Left lung (tissue), 10 donors: ENCODE measurements around the gene APPL1. TPM values are rescaled to one million over a fixed set of nuclear protein-coding genes. Genes with fewer than 3 reads are reported as not detected.
"Not testable (repeated sequence)": the region's sequence is repeated elsewhere in the genome, so short reads cannot be mapped to it uniquely, and the experiment has no call there.

Experiments
- ATAC-seq: fragments of 200-7000 bp; cut with Tn5 transposase; one replicate; pipeline ENCODE4 v1.9.1; 2020; ENCODE audit warnings: moderate library complexity
- DNase-seq, 4 donors: peaks; one replicate each; pipeline ENCODE4 v3.0.0-alpha.2; 2013 to 2020
- H3K27ac ChIP-seq, 2 donors: fragments of 200-600 bp; sonication (generic) in 1 of 2; one replicate each; pipeline versions ENCODE4 v1.5.0 to v1.8.0; 2020 to 2021
- H3K27me3 ChIP-seq, 2 donors: fragments of 200-600 bp; sonication (generic) in 1 of 2; one replicate each; pipeline versions ENCODE4 v1.5.0 to v1.8.0; 2020 to 2021
- H3K36me3 ChIP-seq, 2 donors: fragments of 200-600 bp; sonication (generic) in 1 of 2; one replicate each; pipeline versions ENCODE4 v1.5.0 to v1.8.0; 2020 to 2021
- H3K4me1 ChIP-seq, 2 donors: fragments of 200-600 bp; one replicate each; pipeline ENCODE4 v1.8.0; 2021
- H3K4me3 ChIP-seq, 2 donors: fragments of 200-600 bp; sonication (generic) in 1 of 2; one replicate each; pipeline versions ENCODE4 v1.5.0 to v1.8.0; 2020 to 2021; ENCODE audit warnings: mild to moderate bottlenecking in 1 of 2
- H3K9me3 ChIP-seq, 2 donors: fragments of 200-600 bp; sonication (generic) in 1 of 2; one replicate each; pipeline versions ENCODE4 v1.5.0 to v1.8.0; 2020 to 2021
- CTCF ChIP-seq, 2 donors: fragments of 200-600 bp; sonication (generic) in 1 of 2; IDR thresholded peaks; one replicate each; pipeline versions ENCODE4 v1.5.0 to v1.8.0; 2021; ENCODE audit warnings: antibody characterized with exemption in 2 of 2
- intact Hi-C, 2 donors: fragments of 100-400 bp; cut with DNase I; formaldehyde crosslinking; loops; one replicate each; pipeline versions ENCODE4 v1.11.2 to v1.14.2; 2022
- polyA plus RNA-seq, 6 donors: library from polyadenylated mRNA; unstranded; fragments of 120-200 nt; gene quantifications; one replicate each; pipeline ENCODE4 v1.2.1, GENCODE V29; 2013; ENCODE audit not compliant: insufficient read length in 6 of 6
- total RNA-seq, 2 donors: library from RNA; stranded (reverse); fragmentation: NEBNext Ultra II Directional; extraction: Animal tissue kit (Norgen Biotek cat#: 25700); gene quantifications; one replicate each; pipeline ENCODE4 v1.2.1, GENCODE V29; 2021
- donor health status: DM: no; HTN: yes; CAD: no.
- donor health status: DM: no; HTN: no; CAD: no.

The APPL1 gene
- total and polyA plus RNA-seq, 8 donors = 35.8 to 51.0 (median 43.6) TPM

GRCh38 chr3:57288403-57288802 is 60.9 kb downstream of the APPL1 start:
- TF ChIP-seq CTCF (IDR thresholded peaks at IDR 0.05) = no peak
- H3K4me1 ChIP-seq = no peaks in the 10 kb centered on the region
- no peaks in the 10 kb centered on the region for H3K36me3 ChIP-seq
- H3K4me3 ChIP-seq = no peak overlapping the region
- ATAC-seq (no peak), DNase-seq (no peak)
- no peaks in the 10 kb centered on the region for H3K27me3 ChIP-seq
- no peak overlapping the region for H3K27ac ChIP-seq
- H3K9me3 ChIP-seq = no peaks in the 10 kb centered on the region
- intact Hi-C loops = no loop called here

GRCh38 chr3:57292159-57292896 is 64.8 kb downstream of the APPL1 start, which contains the start of gene ASB14:
Gene ASB14 (minus strand): TSS chr3:57292685. CDS start chr3:57292033, 652 bp downstream.
- ATAC-seq = no peak
- intact Hi-C loops = no loop called here
- H3K36me3 ChIP-seq = no peaks in the 10 kb centered on the region
- H3K4me3 ChIP-seq = no peak within 1 kb of the TSS
- no peaks in the 10 kb centered on the region for H3K4me1 ChIP-seq
- no peak within 1 kb of the TSS for H3K27ac ChIP-seq
- no peaks in the 10 kb centered on the region for H3K27me3 ChIP-seq
- DNase-seq = no peak
- no peak for TF ChIP-seq CTCF (IDR thresholded peaks at IDR 0.05)
- H3K9me3 ChIP-seq = no peaks in the 10 kb centered on the region

- no peaks in the 10 kb centered on the region for H3K4me1 ChIP-seq
- intact Hi-C loops = no loop called here
- TF ChIP-seq CTCF (IDR thresholded peaks at IDR 0.05) = no peak
- no peak for DNase-seq
- no peaks in the 10 kb centered on the region for H3K36me3 ChIP-seq
- no peak overlapping the region for H3K27ac ChIP-seq
- ATAC-seq = no peak
- H3K9me3 ChIP-seq = no peaks in the 10 kb centered on the region
- no peaks in the 10 kb centered on the region for H3K27me3 ChIP-seq
- no peak overlapping the region for H3K4me3 ChIP-seq
These were observed 65.5 kb downstream of the APPL1 start for GRCh38 chr3:57292897-57293526.

- Histone ChIP-seq H3K4me1 (no peaks in the 10 kb centered on the region), H3K9me3 (no peaks in the 10 kb centered on the region), H3K27me3 (no peaks in the 10 kb centered on the region), H3K36me3 (no peaks in the 10 kb centered on the region), H3K27ac (no peak overlapping the region), H3K4me3 (no peak overlapping the region)
- intact Hi-C loops = no loop called here
- TF ChIP-seq CTCF (IDR thresholded peaks at IDR 0.05) = no peak
- DNase-seq (no peak), ATAC-seq (peak; percentile 68)
These were observed 70.5 kb downstream of the APPL1 start for GRCh38 chr3:57298041-57298440.

GRCh38 chr3:57303520-57303919 is 76.0 kb downstream of the APPL1 start:
- intact Hi-C loops, DNase-seq, H3K4me1 ChIP-seq, H3K27me3 ChIP-seq, H3K27ac ChIP-seq, H3K36me3 ChIP-seq, H3K9me3 ChIP-seq, H3K4me3 ChIP-seq, ATAC-seq: not testable (repeated sequence)
